NOMO-1 treated with DMSO at 0.1 percent for 48 hours (cell line): ENCODE data around the gene EXOC6B.
A peak's percentile ranks its signal among the peaks of the same experiment; 100 is the strongest.

Experiments
- DNase-seq: peaks from one replicate; lab custom pipeline; 2025; ENCODE audit not compliant: unreplicated experiment; lab: John Stamatoyannopoulos, UW

EXOC6B gene

GRCh38 chr2:72139874-72140620 is 685.8 kb downstream of the EXOC6B start:
- no peak for DNase-seq

GRCh38 chr2:72139471-72139873 is 686.4 kb downstream of the EXOC6B start:
- no peak for DNase-seq

GRCh38 chr2:72138921-72139381 is 686.9 kb downstream of the EXOC6B start:
- no peak for DNase-seq

- DNase-seq = no peak
These were observed 687.6 kb downstream of the EXOC6B start for GRCh38 chr2:72138011-72138881.

- DNase-seq = peak; percentile 14
These were observed 688.3 kb downstream of the EXOC6B start for GRCh38 chr2:72137498-72138010.

GRCh38 chr2:72136933-72137497 is 688.8 kb downstream of the EXOC6B start:
- no peak for DNase-seq

- no peak for DNase-seq
These were observed 689.5 kb downstream of the EXOC6B start for GRCh38 chr2:72136331-72136730.

- DNase-seq = no peak
These were observed 689.9 kb downstream of the EXOC6B start for GRCh38 chr2:72135921-72136320.

- no peak for DNase-seq
These were observed 690.6 kb downstream of the EXOC6B start for GRCh38 chr2:72134997-72135800.

- DNase-seq = no peak
These were observed 691.3 kb downstream of the EXOC6B start for GRCh38 chr2:72134408-72134996.

- DNase-seq = no peak
These were observed 692.0 kb downstream of the EXOC6B start for GRCh38 chr2:72133721-72134407.

GRCh38 chr2:72132981-72133720 is 692.7 kb downstream of the EXOC6B start:
- no peak for DNase-seq

GRCh38 chr2:72131916-72132841 is 693.7 kb downstream of the EXOC6B start:
- DNase-seq = no peak

- no peak for DNase-seq
These were observed 694.4 kb downstream of the EXOC6B start for GRCh38 chr2:72131371-72131891.

GRCh38 chr2:72130659-72131360 is 695.0 kb downstream of the EXOC6B start:
- DNase-seq = no peak

- DNase-seq = no peak
These were observed 696.0 kb downstream of the EXOC6B start for GRCh38 chr2:72129681-72130340.

GRCh38 chr2:72128843-72129227 is 697.0 kb downstream of the EXOC6B start:
- no peak for DNase-seq
